Hematopoietic multipotent progenitor cell treated with erythropoietin and hydrocortisone succinate and interleukin-3 and kit ligand, for 17 days (in vitro differentiated cells): ENCODE measurements around the gene CNKSR3.

Experiments used
- DNase-seq: peaks from one replicate; pipeline ENCODE4 v3.0.0-alpha.2; 2015; ENCODE audit warnings: low spot score

Gene CNKSR3

GRCh38 chr6:154457046-154457713 is 53.3 kb downstream of the CNKSR3 start:
- no peak for DNase-seq

- no peak for DNase-seq
Measured at GRCh38 chr6:154453329-154453728, 57.2 kb downstream of the CNKSR3 start.

- DNase-seq = no peak
Measured at GRCh38 chr6:154450498-154450897, 60.0 kb downstream of the CNKSR3 start.

- no peak for DNase-seq
Measured at GRCh38 chr6:154448448-154449096, 61.9 kb downstream of the CNKSR3 start.

GRCh38 chr6:154447954-154448353 is 62.5 kb downstream of the CNKSR3 start:
- no peak for DNase-seq

GRCh38 chr6:154446984-154447383 is 63.5 kb downstream of the CNKSR3 start:
- no peak for DNase-seq

- DNase-seq = no peak
Measured at GRCh38 chr6:154445417-154445816, 65.1 kb downstream of the CNKSR3 start.

- DNase-seq = no peak
Measured at GRCh38 chr6:154441995-154442310, 68.5 kb downstream of the CNKSR3 start.

GRCh38 chr6:154440422-154441043 is 70.0 kb downstream of the CNKSR3 start:
- no peak for DNase-seq

GRCh38 chr6:154440022-154440421 is 70.5 kb downstream of the CNKSR3 start:
- DNase-seq = no peak

- no peak for DNase-seq
Measured at GRCh38 chr6:154438882-154439415, 71.5 kb downstream of the CNKSR3 start.

GRCh38 chr6:154435400-154435945 is 75.0 kb downstream of the CNKSR3 start:
- no peak for DNase-seq

- DNase-seq = no peak
Measured at GRCh38 chr6:154434662-154435061, 75.8 kb downstream of the CNKSR3 start.

GRCh38 chr6:154433477-154434241 is 76.8 kb downstream of the CNKSR3 start:
- DNase-seq = no peak

- DNase-seq = no peak
Measured at GRCh38 chr6:154432533-154433476, 77.7 kb downstream of the CNKSR3 start.

- DNase-seq = no peak
Measured at GRCh38 chr6:154430481-154430919, 80.0 kb downstream of the CNKSR3 start.

- no peak for DNase-seq
Measured at GRCh38 chr6:154429711-154430110, 80.8 kb downstream of the CNKSR3 start.

- no peak for DNase-seq
Measured at GRCh38 chr6:154428897-154429296, 81.6 kb downstream of the CNKSR3 start.

- no peak for DNase-seq
Measured at GRCh38 chr6:154427446-154427845, 83.0 kb downstream of the CNKSR3 start.

GRCh38 chr6:154426997-154427396 is 83.5 kb downstream of the CNKSR3 start:
- DNase-seq = no peak

- no peak for DNase-seq
Measured at GRCh38 chr6:154425034-154425433, 85.5 kb downstream of the CNKSR3 start.
